Stimulated activated CD4-positive, alpha-beta T cell treated with anti-CD3 and anti-CD28 coated beads, Interleukin-2, amount 100 ng/mL, for 24 hours (primary cell): ENCODE results near the gene ADAMTS9.

Source experiments
- DNase-seq, 2 donors: peaks; one replicate each; pipeline ENCODE4 v3.0.0-alpha.2; 2020

ADAMTS9 gene

GRCh38 chr3:64684715-64685261 is 3.0 kb downstream of the ADAMTS9 start:
- no peak for DNase-seq

- DNase-seq = no peak
Measured at GRCh38 chr3:64681827-64682226, 6.0 kb downstream of the ADAMTS9 start.

DNA sequence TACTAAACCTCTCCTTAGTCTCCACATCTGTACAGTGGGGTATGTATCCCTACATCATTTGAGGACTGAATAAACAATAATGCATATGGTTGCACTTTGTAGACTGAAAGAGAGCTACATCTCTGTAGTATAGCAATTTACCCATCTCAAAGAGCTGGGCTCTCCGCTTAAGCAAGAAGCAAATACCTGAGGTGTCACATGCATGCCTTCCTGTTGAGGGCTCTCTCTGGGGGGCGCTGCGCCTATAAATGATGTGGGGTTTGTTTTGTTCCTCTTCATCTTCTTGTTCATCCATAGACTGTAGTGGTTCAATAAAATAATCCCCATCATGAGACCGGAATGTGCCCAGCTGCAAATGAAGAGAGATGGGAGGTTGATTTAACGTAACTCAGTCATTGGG is 6.8 kb downstream of the ADAMTS9 start:
- no peak for DNase-seq

DNA sequence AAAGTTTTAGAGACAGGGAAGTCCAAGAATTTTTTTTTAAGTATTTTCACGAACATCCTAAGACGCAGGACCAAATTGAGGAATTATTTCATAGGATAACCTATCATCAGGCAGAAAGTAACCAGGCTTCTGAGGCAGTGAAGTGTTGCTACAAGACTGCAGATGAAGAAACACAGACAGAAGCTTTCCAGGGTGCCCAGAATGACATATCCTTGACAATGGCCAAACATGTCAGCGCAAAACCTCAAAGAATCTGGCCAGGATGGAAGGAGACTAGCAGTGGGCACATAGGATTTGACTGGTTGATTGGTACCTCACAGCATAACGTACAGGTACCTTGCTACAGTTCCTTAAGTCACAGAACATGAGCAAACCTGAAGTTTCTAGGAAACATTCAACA is 7.5 kb downstream of the ADAMTS9 start:
- no peak for DNase-seq

- no peak for DNase-seq
Measured at GRCh38 chr3:64677961-64678716, 9.7 kb downstream of the ADAMTS9 start.

DNA sequence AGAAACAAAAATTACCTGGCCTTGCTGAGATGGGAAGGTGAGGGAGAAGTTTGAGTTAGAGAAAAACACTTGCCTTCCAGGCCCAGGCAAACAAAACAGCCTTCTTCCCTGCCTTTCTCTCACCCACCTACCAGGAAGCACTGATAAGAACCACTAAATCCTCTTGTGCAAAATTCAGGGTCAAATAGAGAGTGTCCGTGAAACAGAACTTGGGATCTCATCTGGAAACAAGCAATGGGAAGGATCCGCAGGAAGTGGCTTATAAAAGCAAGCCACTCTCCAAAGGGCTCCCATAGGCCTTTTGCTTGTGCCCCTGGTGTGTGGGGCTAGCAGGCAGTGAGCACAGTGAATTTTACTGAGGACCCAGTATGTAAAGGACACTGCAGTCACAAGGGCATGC is 11.0 kb downstream of the ADAMTS9 start:
- DNase-seq = no peak

DNA sequence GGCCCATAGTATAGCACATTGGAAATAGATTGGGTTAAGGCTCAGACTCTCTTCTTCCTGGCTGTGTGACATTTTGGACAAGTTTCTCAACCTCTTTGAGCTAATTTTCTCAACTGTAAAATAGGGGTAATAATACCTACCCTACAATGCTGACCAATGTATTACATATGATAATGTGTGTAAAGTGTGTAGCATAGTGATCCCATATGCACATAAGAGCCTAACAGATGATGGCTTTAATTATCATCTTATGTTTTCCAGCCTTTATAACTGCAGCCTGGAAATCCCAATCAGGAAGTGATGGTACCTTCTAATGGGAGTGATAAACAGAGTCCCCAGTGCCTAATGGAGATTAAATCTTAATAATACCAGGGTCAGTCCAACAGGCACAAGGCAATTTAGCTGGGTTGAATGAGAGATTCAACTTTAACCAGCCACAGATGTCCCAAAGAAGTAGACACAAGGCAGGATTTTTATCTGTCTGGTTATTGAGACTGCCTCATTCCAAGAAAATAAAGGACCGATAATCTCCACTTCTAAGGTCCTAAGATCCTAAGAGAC is 12.0 kb downstream of the ADAMTS9 start:
- no peak for DNase-seq

- no peak for DNase-seq
Measured at GRCh38 chr3:64674591-64675076, 13.2 kb downstream of the ADAMTS9 start.

DNA sequence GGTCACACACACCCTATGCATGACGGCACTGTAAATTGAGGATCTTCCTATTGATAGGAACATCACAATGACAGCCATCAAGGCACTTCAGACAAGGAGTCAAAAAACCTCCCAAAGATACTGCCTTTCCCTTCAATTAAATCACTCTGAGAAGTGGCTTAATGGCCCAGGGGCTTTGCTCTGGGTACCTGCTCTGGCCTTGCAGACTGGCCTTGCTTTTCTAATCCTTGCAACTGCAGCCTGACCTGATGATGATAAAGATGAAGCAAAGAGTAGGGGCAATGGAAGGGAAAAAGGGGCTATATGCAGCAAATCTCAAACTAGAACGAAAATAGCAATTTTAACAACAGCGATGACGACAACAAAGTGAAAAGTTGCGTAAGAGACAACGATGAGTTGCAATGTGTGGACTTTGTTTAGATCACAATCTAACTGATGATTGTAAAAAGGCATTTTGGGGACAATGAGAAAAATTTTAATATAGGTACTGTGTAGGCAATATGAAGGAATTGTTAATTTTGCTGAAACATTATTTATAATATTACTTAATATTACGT is 14.6 kb downstream of the ADAMTS9 start:
- DNase-seq = no peak

- no peak for DNase-seq
Measured at GRCh38 chr3:64668582-64669510, 19.0 kb downstream of the ADAMTS9 start.

DNA sequence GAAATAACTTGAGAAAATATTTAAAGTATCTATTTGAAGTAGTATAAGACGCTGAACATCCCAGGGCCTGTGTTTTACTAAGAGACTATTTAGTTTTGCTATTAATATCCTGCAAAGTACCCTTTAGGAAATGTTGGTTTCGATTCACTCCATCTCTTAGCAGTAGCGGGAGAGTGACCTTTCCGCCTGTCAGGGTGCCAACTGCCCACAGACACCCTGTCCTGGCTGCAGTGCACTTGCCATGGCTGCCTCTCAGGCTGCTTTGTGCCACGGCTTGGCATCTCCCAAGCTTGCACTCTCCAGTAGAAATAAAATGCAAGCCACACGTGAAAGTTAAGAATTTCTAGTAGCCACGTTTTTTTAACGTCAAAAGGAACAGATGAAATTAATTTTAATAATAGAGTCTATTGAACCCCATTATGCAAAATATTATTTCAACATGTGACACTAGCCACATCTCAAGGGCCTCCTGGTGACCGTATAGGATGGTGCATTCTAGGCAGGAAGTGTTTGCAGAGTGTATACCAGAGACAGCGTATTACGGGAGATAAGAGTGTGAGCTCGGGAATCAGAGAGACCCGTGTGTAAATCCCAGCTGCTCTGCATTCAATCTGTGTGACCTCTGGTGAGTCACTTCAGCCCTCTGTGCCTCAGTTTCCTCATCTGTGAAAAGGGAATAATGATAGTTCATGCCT is 19.8 kb downstream of the ADAMTS9 start:
- no peak for DNase-seq

DNA sequence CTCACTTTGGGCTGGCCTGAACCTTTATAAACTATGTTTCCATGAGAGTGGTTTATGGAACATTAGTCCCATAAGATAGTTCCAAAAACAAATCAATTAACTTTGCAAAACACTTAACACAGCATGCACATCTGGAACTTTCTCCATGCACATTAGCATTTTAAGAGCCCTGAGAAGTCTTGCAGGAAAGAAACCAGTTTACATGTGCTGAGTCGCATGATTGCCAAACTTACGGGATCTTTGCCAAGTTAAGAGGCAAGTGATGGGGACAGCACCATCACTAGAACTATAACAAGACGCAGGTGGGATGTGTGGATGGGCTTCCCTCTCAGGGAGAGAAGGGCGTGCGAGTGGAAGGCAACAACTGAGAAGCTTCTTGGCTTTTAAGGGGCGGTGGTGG is 20.7 kb downstream of the ADAMTS9 start:
- DNase-seq = no peak

DNA sequence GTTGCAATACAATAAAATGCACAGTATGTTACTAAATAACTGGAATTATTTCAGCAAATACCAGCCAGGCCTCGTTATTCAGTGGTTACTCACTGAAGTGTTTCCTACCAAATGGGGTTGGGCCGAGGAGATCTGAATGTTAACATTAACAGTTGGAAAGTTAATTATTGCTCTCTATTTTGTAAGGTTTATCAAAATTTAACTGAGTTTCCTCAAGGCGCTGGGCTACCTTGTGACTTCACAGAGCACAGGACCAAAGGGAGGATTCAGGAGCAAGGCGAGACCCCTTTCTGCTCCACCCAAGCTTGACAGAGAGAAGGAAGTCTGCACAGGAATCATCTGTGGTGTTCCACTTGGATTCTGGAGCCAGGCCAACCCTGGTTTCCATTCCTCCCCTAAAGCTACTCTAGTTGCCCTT is 21.6 kb downstream of the ADAMTS9 start:
- no peak for DNase-seq

DNA sequence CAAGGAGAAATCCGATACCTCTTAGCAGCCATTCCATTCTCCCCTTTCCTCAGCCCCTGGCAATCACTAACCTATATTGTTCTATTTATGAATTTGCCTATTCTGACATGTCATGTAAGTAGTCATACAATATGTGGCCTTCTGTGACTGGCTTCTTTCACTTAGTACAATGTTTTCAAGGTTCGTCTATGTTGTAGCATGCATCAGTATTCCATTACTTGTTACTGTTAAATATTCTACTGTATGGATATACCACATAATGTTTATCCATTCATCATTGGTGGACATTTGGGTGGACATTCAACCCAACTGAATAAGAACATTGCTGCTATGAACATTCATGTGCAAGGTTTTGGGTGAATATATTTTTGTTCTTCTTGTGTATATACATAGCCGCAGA is 23.4 kb downstream of the ADAMTS9 start:
- no peak for DNase-seq

GRCh38 chr3:64659617-64659978 is 28.2 kb downstream of the ADAMTS9 start:
- no peak for DNase-seq

DNA sequence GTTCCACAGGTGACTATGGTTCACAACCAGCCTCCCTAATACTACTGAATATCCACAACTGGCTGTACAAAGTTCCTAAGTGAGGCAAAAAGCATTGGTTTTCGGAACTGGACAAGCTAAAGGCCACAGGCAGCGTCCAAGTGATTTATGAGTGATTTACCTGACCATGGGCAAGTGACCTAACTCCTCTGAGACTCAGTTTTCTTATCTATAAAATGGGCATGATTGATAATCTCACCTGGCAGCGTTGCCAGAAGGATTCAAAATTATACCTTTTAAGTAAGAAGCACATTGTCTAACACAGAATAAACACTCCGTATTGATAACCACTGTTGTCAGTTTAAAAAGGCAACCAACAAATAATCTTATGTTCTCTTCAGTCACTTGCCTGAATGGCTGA is 29.8 kb downstream of the ADAMTS9 start:
- DNase-seq = no peak

- DNase-seq = no peak
Measured at GRCh38 chr3:64656544-64656943, 31.3 kb downstream of the ADAMTS9 start.

DNA sequence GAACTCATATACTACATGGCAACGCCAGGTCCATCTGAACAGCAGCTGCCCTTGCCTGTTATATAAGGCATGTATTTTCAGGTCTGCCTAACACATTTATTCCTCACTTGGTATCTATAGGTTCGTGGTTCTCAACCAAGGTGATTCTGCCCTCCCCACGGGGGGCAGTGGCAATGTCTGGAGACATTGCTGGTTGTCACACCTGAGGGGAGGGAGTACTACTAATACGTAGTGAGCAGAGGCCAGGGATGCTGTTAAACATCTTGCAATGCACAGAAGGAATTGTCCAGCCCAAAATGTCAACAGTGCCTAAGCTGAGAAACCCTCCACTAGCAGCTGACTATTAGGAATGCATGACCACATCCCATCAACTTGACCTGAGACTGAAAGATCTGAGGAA is 32.6 kb downstream of the ADAMTS9 start:
- no peak for DNase-seq

GRCh38 chr3:64654013-64654412 is 33.8 kb downstream of the ADAMTS9 start:
- DNase-seq = no peak

GRCh38 chr3:64653101-64653500 is 34.7 kb downstream of the ADAMTS9 start:
- DNase-seq = no peak

DNA sequence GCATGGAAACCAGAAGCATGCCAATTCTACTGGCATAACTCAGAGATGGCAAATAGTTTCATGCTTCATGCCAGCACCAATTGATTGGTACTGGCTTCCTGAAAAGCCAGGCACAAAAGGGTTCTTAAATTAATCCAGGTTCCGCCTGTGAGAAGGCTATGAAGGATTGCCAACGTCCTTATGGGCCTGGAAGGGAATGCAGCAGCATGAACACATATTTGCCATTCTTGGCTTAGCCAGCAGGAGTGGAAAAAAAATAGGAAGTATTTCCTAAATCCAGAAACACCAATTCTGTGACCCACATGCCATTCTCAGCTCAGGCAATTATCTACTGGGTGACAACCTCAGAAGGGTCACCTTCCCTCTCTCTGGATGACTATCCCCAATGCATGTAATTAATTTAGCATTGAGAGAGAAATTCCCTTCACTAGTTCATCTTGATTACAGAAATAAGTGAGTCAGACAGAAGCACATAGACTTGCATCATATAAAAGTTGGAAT is 36.0 kb downstream of the ADAMTS9 start:
- DNase-seq = no peak

DNA sequence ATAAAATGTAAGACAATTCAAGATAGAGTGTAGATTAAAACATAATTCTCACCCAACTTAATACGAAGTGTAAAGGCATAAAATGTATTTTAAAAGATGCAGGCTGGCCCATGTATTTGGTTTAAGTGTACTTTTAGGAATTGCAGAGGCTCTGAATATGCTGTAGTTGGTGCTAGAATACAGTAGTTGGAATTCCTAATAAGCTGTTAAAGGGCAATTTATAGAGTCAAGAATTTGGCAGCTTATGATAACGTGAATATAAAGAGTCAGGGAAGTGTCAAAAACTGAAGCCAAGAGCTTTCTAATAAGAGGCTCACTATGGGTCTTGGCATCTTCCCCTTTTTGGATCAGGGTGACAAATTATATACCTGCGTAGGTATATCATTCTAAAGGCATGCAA is 36.5 kb downstream of the ADAMTS9 start:
- no peak for DNase-seq
